ENCODE measurements around the gene ADK.

Gene ADK

DNA sequence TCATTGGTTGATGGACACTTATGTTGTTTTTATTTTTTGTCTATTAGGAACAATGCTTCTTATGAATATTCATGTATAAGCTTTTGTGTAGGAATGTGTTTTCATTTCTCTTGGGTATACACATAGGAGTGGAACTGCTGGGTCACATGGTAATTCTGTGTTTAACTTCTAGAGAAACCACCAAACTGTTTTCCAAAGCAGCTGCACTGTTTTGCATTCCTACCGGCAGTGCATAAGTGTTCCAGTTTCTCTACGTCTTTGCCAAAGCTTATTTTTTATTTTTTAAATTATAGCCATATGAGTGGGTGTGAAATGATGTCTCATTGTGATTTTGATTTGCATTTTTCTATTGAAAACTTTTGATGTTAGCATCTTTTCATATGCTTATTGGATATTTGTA is 51.3 kb downstream of the ADK start:
- no peak overlapping the region for H3K4me3 ChIP-seq (replicated peaks; ENCODE audit: insufficient read depth, low read length)
- DNase-seq (ENCODE audit: low read depth in 1 of 2, low spot score in 1 of 2) = no peak
- no peak overlapping the region for H3K27ac ChIP-seq (replicated peaks)
- TF ChIP-seq, protein P1, sequence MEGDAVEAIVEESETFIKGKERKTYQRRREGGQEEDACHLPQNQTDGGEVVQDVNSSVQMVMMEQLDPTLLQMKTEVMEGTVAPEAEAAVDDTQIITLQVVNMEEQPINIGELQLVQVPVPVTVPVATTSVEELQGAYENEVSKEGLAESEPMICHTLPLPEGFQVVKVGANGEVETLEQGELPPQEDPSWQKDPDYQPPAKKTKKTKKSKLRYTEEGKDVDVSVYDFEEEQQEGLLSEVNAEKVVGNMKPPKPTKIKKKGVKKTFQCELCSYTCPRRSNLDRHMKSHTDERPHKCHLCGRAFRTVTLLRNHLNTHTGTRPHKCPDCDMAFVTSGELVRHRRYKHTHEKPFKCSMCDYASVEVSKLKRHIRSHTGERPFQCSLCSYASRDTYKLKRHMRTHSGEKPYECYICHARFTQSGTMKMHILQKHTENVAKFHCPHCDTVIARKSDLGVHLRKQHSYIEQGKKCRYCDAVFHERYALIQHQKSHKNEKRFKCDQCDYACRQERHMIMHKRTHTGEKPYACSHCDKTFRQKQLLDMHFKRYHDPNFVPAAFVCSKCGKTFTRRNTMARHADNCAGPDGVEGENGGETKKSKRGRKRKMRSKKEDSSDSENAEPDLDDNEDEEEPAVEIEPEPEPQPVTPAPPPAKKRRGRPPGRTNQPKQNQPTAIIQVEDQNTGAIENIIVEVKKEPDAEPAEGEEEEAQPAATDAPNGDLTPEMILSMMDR (IDR thresholded peaks at IDR 0.05; ENCODE audit: insufficient read depth, low read length) = no peak
- TF ChIP-seq POLR2AphosphoS5 (IDR thresholded peaks at IDR 0.05; ENCODE audit: low read depth) (no peak), GABPA (IDR thresholded peaks at IDR 0.05; ENCODE audit: low read depth) (no peak), SPI1 (IDR thresholded peaks at IDR 0.05; ENCODE audit: borderline replicate concordance, low read depth) (no peak)
- TF ChIP-seq, protein P2, sequence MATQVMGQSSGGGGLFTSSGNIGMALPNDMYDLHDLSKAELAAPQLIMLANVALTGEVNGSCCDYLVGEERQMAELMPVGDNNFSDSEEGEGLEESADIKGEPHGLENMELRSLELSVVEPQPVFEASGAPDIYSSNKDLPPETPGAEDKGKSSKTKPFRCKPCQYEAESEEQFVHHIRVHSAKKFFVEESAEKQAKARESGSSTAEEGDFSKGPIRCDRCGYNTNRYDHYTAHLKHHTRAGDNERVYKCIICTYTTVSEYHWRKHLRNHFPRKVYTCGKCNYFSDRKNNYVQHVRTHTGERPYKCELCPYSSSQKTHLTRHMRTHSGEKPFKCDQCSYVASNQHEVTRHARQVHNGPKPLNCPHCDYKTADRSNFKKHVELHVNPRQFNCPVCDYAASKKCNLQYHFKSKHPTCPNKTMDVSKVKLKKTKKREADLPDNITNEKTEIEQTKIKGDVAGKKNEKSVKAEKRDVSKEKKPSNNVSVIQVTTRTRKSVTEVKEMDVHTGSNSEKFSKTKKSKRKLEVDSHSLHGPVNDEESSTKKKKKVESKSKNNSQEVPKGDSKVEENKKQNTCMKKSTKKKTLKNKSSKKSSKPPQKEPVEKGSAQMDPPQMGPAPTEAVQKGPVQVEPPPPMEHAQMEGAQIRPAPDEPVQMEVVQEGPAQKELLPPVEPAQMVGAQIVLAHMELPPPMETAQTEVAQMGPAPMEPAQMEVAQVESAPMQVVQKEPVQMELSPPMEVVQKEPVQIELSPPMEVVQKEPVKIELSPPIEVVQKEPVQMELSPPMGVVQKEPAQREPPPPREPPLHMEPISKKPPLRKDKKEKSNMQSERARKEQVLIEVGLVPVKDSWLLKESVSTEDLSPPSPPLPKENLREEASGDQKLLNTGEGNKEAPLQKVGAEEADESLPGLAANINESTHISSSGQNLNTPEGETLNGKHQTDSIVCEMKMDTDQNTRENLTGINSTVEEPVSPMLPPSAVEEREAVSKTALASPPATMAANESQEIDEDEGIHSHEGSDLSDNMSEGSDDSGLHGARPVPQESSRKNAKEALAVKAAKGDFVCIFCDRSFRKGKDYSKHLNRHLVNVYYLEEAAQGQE (IDR thresholded peaks at IDR 0.05; ENCODE audit: insufficient replicate concordance, low read depth) = no peak
- no peaks in the 10 kb centered on the region for H3K27me3 ChIP-seq (ENCODE audit: insufficient read depth, poor library complexity, severe bottlenecking)

DNA sequence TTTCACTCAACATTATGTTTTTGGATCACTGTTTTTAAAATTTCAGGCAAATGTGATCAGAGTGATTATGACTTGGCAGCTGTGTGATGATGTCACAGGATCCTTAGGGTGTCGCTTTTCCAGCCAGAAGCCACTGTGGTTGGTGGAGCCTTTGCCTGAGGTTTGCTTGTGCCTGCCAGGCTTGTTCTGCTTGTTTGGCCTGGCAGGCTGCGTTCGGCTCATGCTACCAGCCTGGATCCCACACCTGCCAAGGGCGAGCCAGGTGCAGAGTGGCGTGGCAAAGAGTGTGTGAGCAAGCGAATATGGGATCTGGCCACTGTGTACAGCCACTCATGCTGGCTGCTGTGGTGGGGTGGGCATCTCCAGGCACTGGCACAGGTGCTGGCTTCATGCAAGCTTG is 55.7 kb downstream of the ADK start:
- TF ChIP-seq POLR2AphosphoS5 (IDR thresholded peaks at IDR 0.05; ENCODE audit: low read depth) (no peak), GABPA (IDR thresholded peaks at IDR 0.05; ENCODE audit: low read depth) (no peak), SPI1 (IDR thresholded peaks at IDR 0.05; ENCODE audit: borderline replicate concordance, low read depth) (no peak)
- TF ChIP-seq, protein P1 (IDR thresholded peaks at IDR 0.05; ENCODE audit: insufficient read depth, low read length) = no peak
- TF ChIP-seq, protein P2 (IDR thresholded peaks at IDR 0.05; ENCODE audit: insufficient replicate concordance, low read depth) = no peak
- no peak for DNase-seq (ENCODE audit: low read depth in 1 of 2, low spot score in 1 of 2)
- Histone ChIP-seq H3K4me3 (replicated peaks; ENCODE audit: insufficient read depth, low read length) (no peak overlapping the region), H3K27ac (replicated peaks) (no peak overlapping the region), H3K27me3 (ENCODE audit: insufficient read depth, poor library complexity, severe bottlenecking) (no peaks in the 10 kb centered on the region)

DNA sequence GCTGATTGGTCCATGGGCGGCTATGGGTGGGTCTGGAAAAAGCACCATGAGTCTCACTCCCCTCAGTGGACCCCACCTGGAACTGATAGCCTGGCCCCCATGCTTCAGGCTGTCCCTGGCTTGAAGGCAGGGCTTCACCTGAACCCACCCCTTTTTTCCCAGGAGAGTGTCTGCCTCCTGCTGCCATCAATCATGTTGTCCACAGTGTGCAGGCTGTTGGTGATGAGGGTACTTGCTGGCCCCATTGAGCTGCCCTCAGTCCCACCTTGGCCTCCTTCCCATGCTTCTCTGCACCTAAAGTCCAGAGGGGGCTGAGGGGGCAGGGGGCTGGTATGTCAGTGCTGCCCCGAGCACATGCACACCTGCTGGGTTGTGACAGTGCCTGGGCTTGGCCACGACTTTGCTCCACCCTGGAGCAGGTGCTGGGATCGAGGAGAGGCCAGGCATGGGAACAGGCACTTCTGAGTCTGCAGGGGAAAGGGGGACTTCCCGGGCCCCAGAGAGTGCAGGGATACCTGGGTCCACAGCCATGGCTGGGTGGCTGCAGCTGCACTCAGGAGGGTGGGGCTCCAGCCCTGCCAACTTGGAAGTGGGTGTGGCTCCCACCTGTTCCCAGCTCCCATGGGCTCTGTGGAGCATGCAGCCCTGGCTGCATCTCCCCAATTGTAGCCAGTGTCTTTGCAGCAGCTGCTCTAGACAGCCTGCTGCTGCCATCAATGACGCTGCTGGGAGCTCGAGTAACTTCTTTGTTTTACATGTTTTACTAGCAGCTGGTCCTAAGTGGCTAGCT is 56.9 kb downstream of the ADK start:
- TF ChIP-seq, protein P1 (IDR thresholded peaks at IDR 0.05; ENCODE audit: insufficient read depth, low read length) = no peak
- TF ChIP-seq GABPA (IDR thresholded peaks at IDR 0.05; ENCODE audit: low read depth) (no peak), SPI1 (IDR thresholded peaks at IDR 0.05; ENCODE audit: borderline replicate concordance, low read depth) (no peak), POLR2AphosphoS5 (IDR thresholded peaks at IDR 0.05; ENCODE audit: low read depth) (peak; percentile 50; the same call in 1 of the 2 replicates)
- DNase-seq (ENCODE audit: low read depth in 1 of 2, low spot score in 1 of 2) = no peak
- Histone ChIP-seq H3K27ac (replicated peaks) (no peak overlapping the region), H3K4me3 (replicated peaks; ENCODE audit: insufficient read depth, low read length) (no peak overlapping the region), H3K27me3 (ENCODE audit: insufficient read depth, poor library complexity, severe bottlenecking) (no peaks in the 10 kb centered on the region)

All from HL-60 (cell line).